Measurements from ENCODE around the gene ZBTB11.
A peak's percentile ranks its signal among the peaks of the same experiment; 100 is the strongest.
"Not testable (repeated sequence)": the region's sequence is repeated elsewhere in the genome, so short reads cannot be mapped to it uniquely, and the experiment has no call there.

ZBTB11 gene

DNA sequence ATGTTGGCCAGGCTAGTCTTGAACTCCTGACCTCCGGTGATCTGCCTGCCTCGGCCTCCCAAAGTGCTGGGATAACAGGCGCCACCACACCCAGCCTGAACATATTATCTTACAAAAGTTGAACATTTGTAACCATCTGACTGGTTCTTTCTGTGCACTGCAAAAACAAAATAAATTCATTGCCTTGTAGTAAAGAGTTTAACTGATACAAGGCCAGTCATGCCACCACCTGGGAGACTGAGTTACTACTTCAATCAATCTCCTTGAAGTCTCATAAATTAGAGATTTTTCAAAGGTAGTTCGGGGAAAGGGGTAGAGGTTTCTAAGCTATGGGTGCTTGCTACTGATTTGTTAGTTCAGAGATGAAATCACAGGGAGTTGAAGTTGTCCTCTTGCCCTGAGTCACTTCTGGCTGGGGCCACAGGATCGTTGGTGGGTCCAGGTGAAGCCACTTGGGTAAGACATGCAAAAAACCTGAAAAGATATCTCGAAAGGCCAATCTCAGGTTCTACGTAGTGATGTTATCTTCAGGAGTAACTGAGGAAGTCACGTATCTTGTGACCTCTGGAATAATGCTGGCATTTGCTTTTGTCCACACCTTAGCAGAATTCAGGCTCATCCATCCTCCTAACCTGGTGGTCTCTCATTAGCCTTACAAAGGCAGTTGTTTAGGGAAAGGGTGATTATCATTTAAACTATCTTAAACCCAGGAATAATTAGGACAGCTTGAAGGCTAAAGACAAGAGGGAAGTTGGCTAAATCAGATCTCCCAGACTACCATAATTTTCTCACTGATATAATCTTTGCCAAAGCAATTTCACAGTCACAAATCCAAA, 33.7 kb downstream of the ZBTB11 start:
- DNase-seq (ENCODE audit: low spot score): no peak

DNA sequence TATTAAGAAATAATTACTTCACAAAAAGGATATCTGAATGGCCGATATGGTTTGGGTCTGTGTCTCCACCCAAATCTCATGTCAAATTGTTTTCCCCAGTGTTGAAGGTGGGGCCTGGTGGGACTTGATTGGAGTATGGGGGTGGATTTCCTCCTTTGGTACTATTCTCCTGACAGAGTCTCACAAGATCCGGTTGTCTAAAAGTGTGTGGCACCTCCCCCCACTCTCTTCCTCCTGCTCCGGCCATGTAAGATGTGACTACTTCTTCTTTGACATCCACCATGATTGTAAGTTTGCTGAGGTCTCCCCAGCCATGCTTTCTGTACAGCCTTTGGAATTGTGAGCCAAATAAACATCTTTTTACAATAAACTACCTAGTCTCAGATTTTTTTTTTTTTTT, 34.5 kb downstream of the ZBTB11 start:
- DNase-seq (ENCODE audit: low spot score): no peak

DNA sequence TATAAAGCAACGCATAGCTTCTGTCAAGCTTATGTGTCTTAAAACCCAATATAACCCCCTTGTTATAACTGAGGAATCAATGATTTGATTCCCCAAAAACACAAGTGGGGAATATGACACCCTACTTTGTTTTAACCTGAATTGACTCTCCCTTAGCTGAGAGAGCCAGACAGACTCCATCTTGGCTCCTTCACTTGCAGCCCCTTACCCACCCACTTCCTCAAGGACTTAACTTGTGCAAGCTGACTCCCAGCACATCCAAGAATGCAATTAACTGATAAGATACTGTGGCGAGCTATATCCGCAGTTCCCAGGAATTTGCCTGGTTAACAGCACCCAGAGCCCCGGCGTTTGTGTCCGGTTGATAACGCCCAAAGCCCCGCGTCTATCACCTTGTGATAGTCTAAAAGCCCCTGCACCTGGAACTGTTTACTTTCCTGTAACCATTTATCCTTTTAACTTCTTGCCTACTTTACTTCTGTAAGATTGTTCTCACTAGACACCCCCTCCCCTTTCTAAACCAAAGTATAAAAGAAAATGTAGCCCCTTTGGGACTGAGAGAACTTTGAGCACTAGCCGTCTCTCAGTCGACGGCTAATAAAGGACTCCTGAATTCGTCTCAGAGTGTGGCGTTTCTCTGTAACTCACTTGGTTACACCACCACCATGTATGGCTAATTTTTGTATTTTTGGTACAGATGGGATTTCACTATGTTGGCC, 35.4 kb downstream of the ZBTB11 start:
- DNase-seq (ENCODE audit: low spot score): not testable (repeated sequence)

DNA sequence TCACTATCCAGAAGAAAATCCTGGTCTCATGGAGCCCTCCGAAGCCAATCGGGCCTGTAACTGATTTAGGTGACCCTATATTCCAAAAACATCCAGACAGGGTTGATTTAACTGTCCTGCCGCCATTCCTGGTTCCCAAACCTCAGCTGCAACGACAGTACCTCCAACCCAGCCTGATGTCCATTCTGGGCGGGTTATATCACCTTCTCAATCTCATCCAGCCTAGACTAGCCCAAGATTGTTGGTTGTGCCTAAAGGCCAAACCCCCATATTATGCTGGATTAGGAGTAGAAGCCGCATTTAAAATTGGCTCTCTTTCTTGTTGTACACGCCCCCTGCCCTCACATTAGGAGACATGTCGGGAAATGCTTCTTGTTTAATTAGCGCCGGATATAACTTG, 36.7 kb downstream of the ZBTB11 start:
- DNase-seq (ENCODE audit: low spot score): no peak

DNA sequence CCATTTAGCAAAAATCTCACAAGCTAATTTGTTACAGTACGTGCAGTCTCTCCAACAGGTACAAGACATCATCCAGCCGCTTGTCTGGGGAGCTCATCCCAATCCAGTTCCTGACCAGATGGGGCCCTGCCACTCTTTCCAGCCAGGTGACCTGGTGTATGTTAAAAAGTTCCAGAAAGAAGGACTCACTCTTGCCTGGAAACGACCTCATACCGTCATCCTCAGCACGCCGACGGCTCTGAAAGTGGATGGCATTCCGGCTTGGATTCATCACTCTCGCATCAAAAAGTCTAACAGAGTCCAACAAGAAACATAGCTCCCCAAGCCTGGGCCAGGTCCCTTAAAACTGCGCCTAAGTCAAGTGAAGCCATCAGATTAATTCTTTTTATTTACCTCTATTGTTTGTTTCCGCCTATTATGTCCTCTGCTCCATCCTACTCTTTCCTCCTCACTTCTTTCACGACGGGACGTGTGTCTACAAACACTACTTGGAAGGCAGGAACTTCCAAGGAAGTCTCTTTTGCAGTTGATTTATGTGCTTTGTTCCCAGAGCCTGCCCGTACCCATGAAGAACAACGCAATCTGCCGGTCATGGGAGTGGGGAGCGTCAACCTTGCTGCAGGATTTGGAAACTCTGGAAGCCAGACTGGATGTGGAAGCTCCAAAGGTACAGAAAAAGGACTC, 37.5 kb downstream of the ZBTB11 start:
- no peak for DNase-seq (ENCODE audit: low spot score)

DNA sequence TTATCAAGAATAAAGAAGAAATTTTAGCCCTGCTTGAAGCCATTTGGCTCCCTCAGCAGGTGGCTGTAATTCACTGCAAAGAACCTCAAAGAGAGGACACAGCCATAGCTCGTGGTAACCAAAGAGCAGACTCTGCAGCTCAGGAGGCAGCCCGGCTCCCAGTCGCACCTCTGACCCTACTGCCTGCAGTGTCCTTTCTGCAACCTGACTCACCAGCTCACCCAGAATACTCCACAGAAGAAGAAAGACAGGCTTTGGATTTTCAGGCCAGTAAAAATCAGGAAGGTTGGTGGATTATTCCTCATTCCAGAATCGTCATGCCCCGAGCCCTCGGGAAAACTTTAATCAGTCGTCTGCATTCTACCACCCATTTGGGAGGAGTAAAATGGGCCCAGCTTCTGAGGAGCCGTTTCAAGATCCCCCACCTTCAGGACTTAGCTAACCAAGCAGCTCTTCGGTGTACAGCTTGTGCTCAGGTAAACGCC, 38.6 kb downstream of the ZBTB11 start:
- DNase-seq (ENCODE audit: low spot score): no peak

DNA sequence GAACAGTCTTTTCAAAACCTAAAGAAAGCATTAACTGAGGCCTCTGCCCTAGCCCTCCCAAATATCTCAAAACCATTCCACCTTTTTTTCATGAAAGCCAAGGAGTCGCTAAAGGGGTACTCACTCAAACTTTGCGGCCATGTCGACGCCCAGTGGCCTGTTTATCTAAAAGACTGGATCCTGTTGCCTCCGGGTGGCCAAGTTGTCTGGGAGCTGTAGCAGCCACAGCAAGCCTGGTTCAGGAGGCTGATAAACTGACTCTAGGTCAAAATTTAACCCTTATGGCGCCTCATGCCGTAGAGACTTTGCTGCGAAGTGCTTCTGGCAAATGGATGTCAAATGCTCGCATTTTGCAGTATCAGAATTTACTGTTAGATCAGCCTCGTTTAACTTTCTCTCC, 39.5 kb downstream of the ZBTB11 start:
- no peak for DNase-seq (ENCODE audit: low spot score)

DNA sequence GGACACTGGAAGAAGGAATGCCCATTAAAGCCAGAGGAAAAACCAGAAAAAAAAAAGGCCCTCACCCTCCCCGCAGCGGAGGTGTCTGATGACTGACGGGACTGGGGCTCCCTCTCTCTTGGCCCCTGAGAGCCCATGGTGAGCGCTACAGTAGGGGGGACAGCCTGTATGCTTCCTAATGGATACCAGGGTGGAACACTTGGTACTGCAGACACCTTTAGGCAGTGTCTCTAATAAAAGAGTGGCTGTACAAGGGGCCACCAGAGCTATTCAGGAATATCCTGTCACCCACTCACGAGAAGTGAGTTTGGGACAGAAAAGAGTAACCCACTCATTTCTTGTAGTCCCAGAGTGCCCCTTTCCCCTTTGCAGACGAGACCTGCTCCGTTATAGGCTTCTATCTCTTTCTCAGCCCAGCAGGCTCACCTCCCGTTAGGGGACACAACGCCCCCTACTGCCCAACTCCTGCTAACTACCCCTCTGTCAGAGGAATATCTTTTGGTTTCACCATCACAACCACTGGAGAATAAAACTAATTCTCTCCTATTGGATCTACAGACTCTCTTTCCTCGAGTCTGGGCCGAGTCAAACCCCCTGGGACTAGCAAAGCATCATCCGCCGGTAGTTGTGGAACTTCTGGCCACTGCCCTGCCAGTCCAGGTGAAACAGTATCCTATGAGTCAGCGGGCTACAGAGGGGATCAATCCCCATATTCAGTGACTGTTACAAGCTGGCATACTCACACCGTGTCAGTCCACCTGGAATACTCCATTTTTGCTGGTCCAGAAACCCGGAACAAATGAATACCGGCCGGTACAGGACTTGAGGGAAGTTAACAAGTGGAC, 40.8 kb downstream of the ZBTB11 start:
- DNase-seq (ENCODE audit: low spot score): peak; percentile 72

- no peak for DNase-seq (ENCODE audit: low spot score)
Measured at GRCh38 chr3:101635345-101635744, 41.6 kb downstream of the ZBTB11 start.

DNA sequence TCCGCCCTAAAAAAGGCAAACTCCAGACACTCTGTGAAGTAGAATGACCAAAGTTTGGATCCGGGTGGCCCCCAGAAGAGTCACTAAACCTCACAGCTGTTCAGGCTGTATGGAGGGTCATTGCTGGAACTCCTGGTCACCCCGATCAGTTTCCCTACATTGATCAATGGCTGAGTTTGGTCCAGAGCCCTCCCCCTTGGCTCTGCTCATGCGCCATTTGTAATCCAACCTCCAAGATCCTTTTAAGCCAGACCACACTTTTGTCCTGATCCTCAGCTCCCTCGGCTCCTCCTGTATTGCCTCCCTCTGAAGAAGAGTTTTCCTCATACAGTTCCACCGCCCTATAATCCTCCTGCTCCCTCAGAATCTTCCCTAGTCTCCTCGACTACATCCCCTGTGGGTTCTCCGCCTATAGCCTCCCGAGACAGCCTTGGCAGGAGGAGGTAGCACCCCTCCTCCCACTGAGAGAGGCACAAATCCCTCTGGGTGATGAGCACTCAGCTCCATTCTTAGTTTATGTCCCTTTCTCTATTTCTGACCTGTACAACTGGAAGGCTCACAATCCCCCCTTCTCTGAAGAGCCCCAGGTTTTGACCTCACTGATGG, 42.2 kb downstream of the ZBTB11 start:
- no peak for DNase-seq (ENCODE audit: low spot score)

- no peak for DNase-seq (ENCODE audit: low spot score)
Measured at GRCh38 chr3:101633186-101633585, 43.7 kb downstream of the ZBTB11 start.

DNA sequence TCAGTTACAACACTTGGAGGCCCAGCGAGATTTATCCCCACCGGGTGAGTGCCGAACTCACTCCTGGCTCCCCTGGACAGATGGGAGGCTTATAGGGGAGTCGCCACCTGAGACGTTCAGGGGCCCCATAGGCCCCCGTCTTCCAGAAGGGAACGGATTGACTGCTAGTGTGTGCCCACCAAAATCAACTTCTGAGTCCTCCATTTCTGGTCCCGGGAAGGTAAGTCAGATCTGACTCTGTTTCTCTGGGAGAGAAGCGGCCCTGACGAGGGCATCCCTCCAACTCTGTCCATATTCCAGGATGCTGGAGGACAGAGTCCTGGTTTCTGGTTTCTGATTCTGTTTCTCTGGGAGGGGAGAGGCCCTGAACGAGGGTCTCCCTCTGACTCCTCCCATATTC, 44.3 kb downstream of the ZBTB11 start:
- DNase-seq (ENCODE audit: low spot score): no peak

- not testable (repeated sequence) for DNase-seq (ENCODE audit: low spot score)
Measured at GRCh38 chr3:101631959-101632358, 45.0 kb downstream of the ZBTB11 start.

GRCh38 chr3:101631098-101631796, 45.7 kb downstream of the ZBTB11 start:
- DNase-seq (ENCODE audit: low spot score): no peak

DNA sequence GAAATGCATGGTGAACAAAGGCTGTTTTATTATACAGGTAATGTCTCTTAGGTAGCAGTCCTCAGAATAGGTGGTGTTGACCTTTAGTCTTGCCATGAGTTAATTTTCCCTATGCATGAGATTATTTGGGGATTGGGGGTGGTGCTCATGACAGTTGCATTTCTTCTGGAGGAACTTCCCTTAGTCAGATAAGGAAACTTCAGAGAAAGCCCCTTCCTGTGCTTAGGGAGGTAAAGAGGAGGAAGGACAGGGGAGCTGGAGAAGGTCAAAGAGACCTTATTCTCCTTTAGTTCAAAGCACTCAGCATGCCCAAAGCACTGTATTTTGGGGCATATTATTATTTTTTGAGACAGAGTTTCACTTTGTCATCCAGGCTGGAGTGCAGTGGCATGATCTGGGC, 47.7 kb downstream of the ZBTB11 start:
- no peak for DNase-seq (ENCODE audit: low spot score)

DNA sequence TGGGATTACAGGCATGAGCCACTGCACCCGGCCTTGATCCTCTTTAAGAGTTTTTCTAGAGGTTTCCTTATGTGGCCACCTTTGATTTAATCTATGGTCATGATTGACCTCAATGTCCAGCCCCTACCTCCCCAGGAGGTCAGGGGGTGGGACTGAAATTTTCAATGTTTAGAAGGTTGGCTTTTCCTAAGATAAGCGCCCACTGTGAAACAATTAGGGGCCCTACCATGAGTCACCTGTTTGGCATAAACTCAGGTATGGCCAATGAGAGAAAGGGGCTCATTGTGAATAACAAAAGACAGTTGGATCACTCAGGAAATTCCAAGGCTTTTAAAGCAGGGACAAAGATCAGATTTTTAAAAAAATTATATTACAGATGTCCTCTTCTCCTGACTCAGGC, 51.1 kb downstream of the ZBTB11 start:
- no peak for DNase-seq (ENCODE audit: low spot score)

- no peak for DNase-seq (ENCODE audit: low spot score)
Measured at GRCh38 chr3:101624857-101625256, 52.1 kb downstream of the ZBTB11 start.

GRCh38 chr3:101623656-101624055, 53.3 kb downstream of the ZBTB11 start:
- DNase-seq (ENCODE audit: low spot score): no peak

GRCh38 chr3:101619734-101620133, 57.2 kb downstream of the ZBTB11 start:
- no peak for DNase-seq (ENCODE audit: low spot score)

DNA sequence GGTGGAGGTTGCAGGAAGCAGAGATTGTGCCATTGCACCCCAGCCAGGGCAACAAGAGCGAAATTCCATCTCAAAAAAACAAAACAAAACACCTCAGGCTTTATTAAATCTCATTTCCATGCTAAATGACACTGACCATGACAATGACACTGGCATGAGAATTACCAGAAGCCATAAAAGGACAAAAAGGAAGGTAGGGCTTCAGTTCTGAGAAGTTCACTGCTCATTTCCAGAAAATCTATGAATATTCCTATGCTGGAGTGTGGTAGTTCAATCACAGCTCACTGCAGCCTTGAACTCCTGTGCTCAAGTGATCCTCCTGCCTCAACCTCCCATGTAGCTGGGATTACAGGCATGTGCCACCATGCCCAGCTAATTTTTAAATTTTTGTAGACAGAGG, 58.2 kb downstream of the ZBTB11 start:
- DNase-seq (ENCODE audit: low spot score): no peak

DNA sequence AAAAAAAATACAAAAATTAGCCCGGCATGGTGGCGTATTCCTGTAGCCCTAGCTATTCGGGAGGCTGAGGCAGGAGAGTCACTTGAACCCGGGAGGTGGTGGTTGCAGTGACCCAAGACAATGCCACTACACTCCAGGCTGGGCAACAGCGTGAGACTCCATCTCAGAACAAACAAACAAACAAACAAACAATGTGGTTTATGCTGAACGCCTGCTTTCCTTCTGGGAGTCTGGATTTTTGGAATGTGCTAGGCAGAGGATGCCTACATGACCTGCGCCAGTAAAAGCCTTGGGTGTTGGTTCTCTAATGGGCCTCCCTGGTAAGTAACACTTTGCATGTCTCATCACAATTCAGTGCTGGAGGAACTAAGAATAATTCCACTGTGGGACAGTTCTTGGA, 59.5 kb downstream of the ZBTB11 start:
- no peak for DNase-seq (ENCODE audit: low spot score)
